ENCODE measurements around the gene DPEP2.
"Not testable (repeated sequence)": the region's sequence is repeated elsewhere in the genome, so short reads cannot be mapped to it uniquely, and the experiment has no call there.

DPEP2 gene

GRCh38 chr16:67998779-67999688 is at the start of gene DPEP2:
Gene DPEP2, minus strand, starts transcription at chr16:67999484. Its CDS starts 6,272 bp downstream, at chr16:67993212.
- H3K4me1 Mint-ChIP-seq (ENCODE audit: low read depth), result peaks cover 59% of the 10 kb centered on the region
- H3K4me3 Mint-ChIP-seq, result peak within 1 kb of the TSS; percentile 78
- H3K9me3 Mint-ChIP-seq (ENCODE audit: low read depth); H3K36me3 Mint-ChIP-seq; H3K27me3 Mint-ChIP-seq: not testable (repeated sequence)
- peak within 1 kb of the TSS; percentile 86 for H3K27ac Mint-ChIP-seq

GRCh38 chr16:68047987-68048386 is 48.7 kb upstream of the DPEP2 start:
- no peaks in the 10 kb centered on the region for H3K9me3 Mint-ChIP-seq (ENCODE audit: low read depth)
- no peak overlapping the region for H3K27ac Mint-ChIP-seq
- no peak overlapping the region for H3K4me3 Mint-ChIP-seq
- peaks cover 14% of the 10 kb centered on the region for H3K36me3 Mint-ChIP-seq
- H3K4me1 Mint-ChIP-seq (ENCODE audit: low read depth), result peaks cover 5% of the 10 kb centered on the region
- no peaks in the 10 kb centered on the region for H3K27me3 Mint-ChIP-seq

GRCh38 chr16:68046106-68046505 is 46.8 kb upstream of the DPEP2 start:
- no peak overlapping the region for H3K4me3 Mint-ChIP-seq
- H3K27me3 Mint-ChIP-seq, result no peaks in the 10 kb centered on the region
- H3K4me1 Mint-ChIP-seq (ENCODE audit: low read depth), result peaks cover 8% of the 10 kb centered on the region
- H3K36me3 Mint-ChIP-seq, result peaks cover 15% of the 10 kb centered on the region
- H3K9me3 Mint-ChIP-seq (ENCODE audit: low read depth), result no peaks in the 10 kb centered on the region
- H3K27ac Mint-ChIP-seq, result no peak overlapping the region

- Mint-ChIP-seq H3K27me3 (no peaks in the 10 kb centered on the region), H3K27ac (no peak overlapping the region), H3K4me1 (ENCODE audit: low read depth) (peaks cover 15% of the 10 kb centered on the region), H3K9me3 (ENCODE audit: low read depth) (no peaks in the 10 kb centered on the region), H3K4me3 (no peak overlapping the region), H3K36me3 (peaks cover 15% of the 10 kb centered on the region)
Measured at GRCh38 chr16:68041783-68042182, 42.5 kb upstream of the DPEP2 start.

- H3K36me3 Mint-ChIP-seq, result peaks cover 17% of the 10 kb centered on the region
- H3K4me1 Mint-ChIP-seq (ENCODE audit: low read depth), result peaks cover 12% of the 10 kb centered on the region
- no peak overlapping the region for H3K27ac Mint-ChIP-seq
- no peak overlapping the region for H3K4me3 Mint-ChIP-seq
- H3K27me3 Mint-ChIP-seq, result no peaks in the 10 kb centered on the region
- no peaks in the 10 kb centered on the region for H3K9me3 Mint-ChIP-seq (ENCODE audit: low read depth)
Measured at GRCh38 chr16:68040506-68041288, 41.4 kb upstream of the DPEP2 start.

- Mint-ChIP-seq H3K4me3 (no peak overlapping the region), H3K36me3 (peaks cover 13% of the 10 kb centered on the region), H3K9me3 (ENCODE audit: low read depth) (no peaks in the 10 kb centered on the region), H3K4me1 (ENCODE audit: low read depth) (peaks cover 13% of the 10 kb centered on the region), H3K27me3 (no peaks in the 10 kb centered on the region), H3K27ac (no peak overlapping the region)
Measured at GRCh38 chr16:68037841-68038597, 38.7 kb upstream of the DPEP2 start.

- Mint-ChIP-seq H3K27ac (no peak overlapping the region), H3K27me3 (no peaks in the 10 kb centered on the region), H3K4me1 (ENCODE audit: low read depth) (peaks cover 8% of the 10 kb centered on the region)
Measured at GRCh38 chr16:68035227-68035626, 35.9 kb upstream of the DPEP2 start.

GRCh38 chr16:68033101-68033500 is 33.8 kb upstream of the DPEP2 start:
- Mint-ChIP-seq H3K27ac (no peak overlapping the region), H3K4me3 (no peak overlapping the region), H3K9me3 (ENCODE audit: low read depth) (no peaks in the 10 kb centered on the region), H3K4me1 (ENCODE audit: low read depth) (peaks cover 5% of the 10 kb centered on the region), H3K36me3 (peaks cover 4% of the 10 kb centered on the region), H3K27me3 (no peaks in the 10 kb centered on the region)

More at GRCh38 chr16:68035227-68035626, 35.9 kb upstream of the DPEP2 start:
- H3K36me3 Mint-ChIP-seq, result peaks cover 7% of the 10 kb centered on the region
- no peaks in the 10 kb centered on the region for H3K9me3 Mint-ChIP-seq (ENCODE audit: low read depth)
- H3K4me3 Mint-ChIP-seq, result no peak overlapping the region

- H3K27ac Mint-ChIP-seq, result no peak overlapping the region
- H3K4me1 Mint-ChIP-seq (ENCODE audit: low read depth), result peaks cover 5% of the 10 kb centered on the region
Measured at GRCh38 chr16:68031951-68032350, 32.7 kb upstream of the DPEP2 start.

GRCh38 chr16:68030108-68030507 is 30.8 kb upstream of the DPEP2 start:
- H3K4me1 Mint-ChIP-seq (ENCODE audit: low read depth); H3K9me3 Mint-ChIP-seq (ENCODE audit: low read depth); H3K27me3 Mint-ChIP-seq; H3K4me3 Mint-ChIP-seq; H3K36me3 Mint-ChIP-seq; H3K27ac Mint-ChIP-seq: not testable (repeated sequence)

More at GRCh38 chr16:68031951-68032350, 32.7 kb upstream of the DPEP2 start:
- no peaks in the 10 kb centered on the region for H3K27me3 Mint-ChIP-seq
- H3K4me3 Mint-ChIP-seq, result no peak overlapping the region
- peaks cover 7% of the 10 kb centered on the region for H3K36me3 Mint-ChIP-seq
- no peaks in the 10 kb centered on the region for H3K9me3 Mint-ChIP-seq (ENCODE audit: low read depth)

- H3K9me3 Mint-ChIP-seq (ENCODE audit: low read depth), result no peaks in the 10 kb centered on the region
Measured at GRCh38 chr16:68028996-68029395, 29.7 kb upstream of the DPEP2 start.

GRCh38 chr16:68022728-68023537 is 23.6 kb upstream of the DPEP2 start, which contains the start of the genes DDX28 and DUS2:
Gene DDX28, minus strand, starts transcription at chr16:68023232. Its CDS starts 30 bp downstream, at chr16:68023202.
Gene DUS2, plus strand, starts transcription at chr16:68023284. Its CDS starts 14,740 bp downstream, at chr16:68038024.
- Mint-ChIP-seq H3K9me3 (ENCODE audit: low read depth) (no peaks in the 10 kb centered on the region), H3K36me3 (peaks cover 9% of the 10 kb centered on the region), H3K27ac (peak within 1 kb of the TSS; percentile 99), H3K27me3 (no peaks in the 10 kb centered on the region), H3K4me3 (peak within 1 kb of the TSS; percentile 100), H3K4me1 (ENCODE audit: low read depth) (peaks cover 29% of the 10 kb centered on the region)

More at GRCh38 chr16:68028996-68029395, 29.7 kb upstream of the DPEP2 start:
- no peak overlapping the region for H3K4me3 Mint-ChIP-seq
- peaks cover 7% of the 10 kb centered on the region for H3K36me3 Mint-ChIP-seq
- no peaks in the 10 kb centered on the region for H3K27me3 Mint-ChIP-seq
- no peak overlapping the region for H3K27ac Mint-ChIP-seq
- H3K4me1 Mint-ChIP-seq (ENCODE audit: low read depth), result peaks cover 14% of the 10 kb centered on the region

- Mint-ChIP-seq H3K9me3 (ENCODE audit: low read depth) (no peaks in the 10 kb centered on the region), H3K4me3 (peak overlapping the region; percentile 100), H3K27ac (peak overlapping the region; percentile 99), H3K4me1 (ENCODE audit: low read depth) (peaks cover 29% of the 10 kb centered on the region), H3K27me3 (no peaks in the 10 kb centered on the region), H3K36me3 (peaks cover 5% of the 10 kb centered on the region)
Measured at GRCh38 chr16:68022278-68022727, 23.0 kb upstream of the DPEP2 start.

- peaks cover 29% of the 10 kb centered on the region for H3K4me1 Mint-ChIP-seq (ENCODE audit: low read depth)
- H3K36me3 Mint-ChIP-seq, result peaks cover 2% of the 10 kb centered on the region
- no peaks in the 10 kb centered on the region for H3K9me3 Mint-ChIP-seq (ENCODE audit: low read depth)
- peak overlapping the region; percentile 41 for H3K27ac Mint-ChIP-seq
- no peaks in the 10 kb centered on the region for H3K27me3 Mint-ChIP-seq
- peak overlapping the region; percentile 100 for H3K4me3 Mint-ChIP-seq
Measured at GRCh38 chr16:68021490-68021889, 22.2 kb upstream of the DPEP2 start.
